C1 segment of cervical spinal cord (tissue), 14 donors: ENCODE data around the gene CXCR6.
A peak's percentile ranks its signal among the peaks of the same experiment; 100 is the strongest.

Experiments
- DNase-seq, 14 donors: peaks; one replicate each; lab custom pipeline; 2025; lab: John Stamatoyannopoulos, UW

Gene CXCR6

GRCh38 chr3:45943207-45943846 is at the start of gene CXCR6:
Gene CXCR6 (plus strand): TSS chr3:45943464. CDS start chr3:45946482, 3,018 bp downstream.
- DNase-seq, result no peak

GRCh38 chr3:45894015-45894414 is 49.2 kb upstream of the CXCR6 start:
- DNase-seq, result no peak

- DNase-seq, result no peak
These were observed 47.4 kb upstream of the CXCR6 start for GRCh38 chr3:45895686-45896468.

- DNase-seq, result no peak
These were observed 46.3 kb upstream of the CXCR6 start for GRCh38 chr3:45896956-45897355.

- no peak for DNase-seq
These were observed 38.3 kb upstream of the CXCR6 start for GRCh38 chr3:45904931-45905330.

- no peak for DNase-seq
These were observed 37.5 kb upstream of the CXCR6 start for GRCh38 chr3:45905755-45906154.

GRCh38 chr3:45906681-45907407 is 36.4 kb upstream of the CXCR6 start:
- no peak for DNase-seq

GRCh38 chr3:45907769-45908705 is 35.2 kb upstream of the CXCR6 start:
- no peak for DNase-seq

GRCh38 chr3:45908761-45909160 is 34.5 kb upstream of the CXCR6 start:
- no peak for DNase-seq

GRCh38 chr3:45909542-45909941 is 33.7 kb upstream of the CXCR6 start:
- no peak for DNase-seq

- DNase-seq, result no peak
These were observed 32.4 kb upstream of the CXCR6 start for GRCh38 chr3:45910892-45911291.

- no peak for DNase-seq
These were observed 31.6 kb upstream of the CXCR6 start for GRCh38 chr3:45911511-45912226.

GRCh38 chr3:45912435-45912834 is 30.8 kb upstream of the CXCR6 start:
- no peak for DNase-seq

- no peak for DNase-seq
These were observed 28.8 kb upstream of the CXCR6 start for GRCh38 chr3:45914362-45915058.

GRCh38 chr3:45915059-45915439 is 28.2 kb upstream of the CXCR6 start:
- no peak for DNase-seq

GRCh38 chr3:45915518-45916231 is 27.6 kb upstream of the CXCR6 start:
- DNase-seq, result no peak

GRCh38 chr3:45917146-45917898 is 25.9 kb upstream of the CXCR6 start:
- DNase-seq, result peak in 1 of 14 donors; percentile 6

GRCh38 chr3:45921158-45922038 is 21.9 kb upstream of the CXCR6 start:
- no peak for DNase-seq
